ENCODE measurements around the gene HADH. TPM values are rescaled to one million over a fixed set of nuclear protein-coding genes. Genes with fewer than 3 reads are reported as not detected.

The HADH gene
- total and polyA plus RNA-seq, 7 experiments from 2014 or later: 16.5 to 45.1 (median 30.1) TPM

DNA sequence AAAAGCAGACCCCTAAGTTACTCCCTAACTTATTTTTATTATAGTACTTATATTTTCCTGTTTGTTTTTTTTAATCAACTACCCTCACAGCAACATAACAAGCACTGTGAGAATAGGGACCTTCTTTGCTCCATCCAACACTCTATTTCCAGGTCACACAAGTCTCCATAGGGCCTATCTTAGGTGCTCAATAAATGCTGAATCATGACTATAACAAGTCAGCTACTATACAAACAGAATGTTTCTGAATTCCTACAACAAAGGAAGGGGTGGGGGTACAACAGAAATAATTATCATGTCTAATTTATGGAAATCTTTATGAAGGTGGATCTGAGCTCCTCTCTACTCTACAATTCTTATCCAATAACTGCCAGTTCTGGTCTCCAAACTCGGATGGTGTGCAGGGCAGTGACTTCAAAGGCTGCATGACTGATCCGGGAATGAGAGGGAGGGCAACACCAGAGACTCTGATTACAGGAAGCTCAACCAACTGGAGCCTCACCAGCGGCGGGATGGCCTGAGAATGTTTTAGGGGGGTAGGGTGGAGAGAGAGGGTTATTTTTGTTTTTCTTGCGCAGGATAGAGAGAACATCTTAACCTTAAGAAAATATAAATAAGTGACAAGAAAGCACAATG is 71.1 kb downstream of the HADH start:
- Mint-ChIP-seq H3K4me3 (peak overlapping the region in 8 of 10 donors; percentile 2 to 84 (median 30)), H3K27me3 (no peaks in the 10 kb centered on the region), H3K27ac (peak overlapping the region; percentile 36 to 99 (median 90)), H3K4me1 (peaks cover 33 to 97% (median 89%) of the 10 kb centered on the region in 7 donors), H3K9me3 (peaks cover 0 to 14% (median 0%) of the 10 kb centered on the region in 11 donors), H3K36me3 (peaks cover 26 to 58% (median 44%) of the 10 kb centered on the region in 5 donors)
- Histone ChIP-seq H3K4me3 (ENCODE audit: low read length) (no peak overlapping the region), H3K4me1 (ENCODE audit: control insufficient read depth in 2 of 2, insufficient read depth in 2 of 2, low read length in 2 of 2) (peaks cover 3 to 88% of the 10 kb centered on the region in 2 donors), H3K27ac (ENCODE audit: low read depth, low read length) (peak overlapping the region; percentile 66), H3K36me3 (ENCODE audit: control insufficient read depth in 2 of 3, insufficient read depth in 3 of 3, low read length in 3 of 3) (peaks cover 9 to 80% (median 35%) of the 10 kb centered on the region in 3 experiments), H3K27me3 (ENCODE audit: control insufficient read depth in 2 of 2, insufficient read depth in 2 of 2, low read length in 2 of 2) (no peaks in the 10 kb centered on the region), H3K9me3 (ENCODE audit: control insufficient read depth in 2 of 3, low read length in 3 of 3) (no peaks in the 10 kb centered on the region)
- ChIA-PET CTCF (interaction anchor here (0.6 to 3.6 kb wide), 4 partner anchors 29 to 512 kb away, joined by 3 to 15 read pairs (median 6); no protein-coding TSS in a partner anchor), POLR2A (interaction anchor here (0.6 to 9.0 kb wide), 15 partner anchors 7 to 460 kb away, joined by 3 to 55 read pairs (median 4); no protein-coding TSS in a partner anchor)
- ATAC-seq (no peak), DNase-seq (no peak)
- intact Hi-C loops (cut with micrococcal nuclease): loop anchor here in 1 of 2 donors (1.0 kb wide), 1 partner anchor 11 kb away; no protein-coding TSS in a partner anchor

DNA sequence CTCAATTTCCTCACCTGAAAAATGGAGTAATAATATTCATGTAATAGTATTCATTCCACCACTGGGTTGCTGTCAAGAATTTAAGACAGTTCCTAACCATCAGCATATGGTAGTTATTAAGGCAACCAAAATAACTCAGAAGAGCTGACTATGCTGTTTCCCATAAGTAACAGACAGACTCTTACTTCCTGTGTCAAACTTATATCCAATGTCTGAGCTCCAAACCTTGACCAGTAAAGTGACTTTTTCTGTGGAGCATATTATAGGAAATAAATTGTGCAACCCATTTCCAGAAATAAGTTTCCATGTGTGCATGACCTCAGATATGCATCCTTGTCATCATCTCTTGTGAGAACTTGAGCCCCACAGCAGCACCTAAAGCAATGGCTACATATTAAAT is 78.8 kb downstream of the HADH start:
- Histone ChIP-seq H3K27ac (ENCODE audit: low read depth, low read length) (peak overlapping the region; percentile 0), H3K4me3 (ENCODE audit: low read length) (no peak overlapping the region), H3K27me3 (ENCODE audit: control insufficient read depth in 2 of 2, insufficient read depth in 2 of 2, low read length in 2 of 2) (no peaks in the 10 kb centered on the region), H3K9me3 (ENCODE audit: control insufficient read depth in 2 of 3, low read length in 3 of 3) (no peaks in the 10 kb centered on the region), H3K36me3 (ENCODE audit: control insufficient read depth in 2 of 3, insufficient read depth in 3 of 3, low read length in 3 of 3) (peaks cover 2 to 74% (median 34%) of the 10 kb centered on the region in 3 experiments), H3K4me1 (ENCODE audit: control insufficient read depth in 2 of 2, insufficient read depth in 2 of 2, low read length in 2 of 2) (peaks cover 26 to 72% of the 10 kb centered on the region in 2 donors)
- peaks cover 0 to 8% (median 0%) of the 10 kb centered on the region in 11 donors for H3K9me3 Mint-ChIP-seq
- peak overlapping the region; percentile 22 to 94 (median 85) for H3K27ac Mint-ChIP-seq
- intact Hi-C loops (cut with micrococcal nuclease): no loop called here
- H3K4me3 Mint-ChIP-seq: peak overlapping the region in 3 of 10 donors; percentile 42 to 62 (median 46)
- DNase-seq (no peak), ATAC-seq (no peak)
- no peaks in the 10 kb centered on the region for H3K27me3 Mint-ChIP-seq
- ChIA-PET POLR2A (interaction anchor here (0.6 to 9.0 kb wide), 12 partner anchors 9 to 102 kb away, joined by 3 to 55 read pairs (median 4); no protein-coding TSS in a partner anchor), CTCF (interaction anchor here (0.8 to 2.2 kb wide), 3 partner anchors 9 to 39 kb away, joined by 3 to 6 read pairs (median 3); no protein-coding TSS in a partner anchor)
- peaks cover 33 to 97% (median 86%) of the 10 kb centered on the region in 7 donors for H3K4me1 Mint-ChIP-seq
- peaks cover 16 to 68% (median 56%) of the 10 kb centered on the region in 5 donors for H3K36me3 Mint-ChIP-seq

DNA sequence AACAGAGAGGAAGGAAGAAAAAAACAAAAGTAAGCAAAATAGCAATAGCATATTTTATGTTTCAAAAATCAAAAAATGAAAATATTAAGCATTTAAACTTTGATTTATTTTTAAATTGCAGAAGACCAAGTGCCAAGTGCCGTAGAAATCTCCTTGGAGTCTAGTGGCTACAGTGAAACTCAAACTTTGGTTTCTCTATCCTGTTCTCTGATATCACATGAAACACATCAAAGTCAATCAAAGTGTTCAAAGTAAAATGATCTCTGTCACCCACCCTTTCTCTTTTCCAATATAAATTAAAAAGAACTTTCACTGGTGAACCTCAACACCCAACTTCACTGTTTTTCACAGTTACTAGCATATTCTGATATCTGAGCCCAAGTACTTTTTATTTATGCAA is 81.1 kb downstream of the HADH start:
- Histone ChIP-seq H3K9me3 (ENCODE audit: control insufficient read depth in 2 of 3, low read length in 3 of 3) (no peaks in the 10 kb centered on the region), H3K4me1 (ENCODE audit: control insufficient read depth in 2 of 2, insufficient read depth in 2 of 2, low read length in 2 of 2) (peaks cover 23 to 67% of the 10 kb centered on the region in 2 donors), H3K4me3 (ENCODE audit: low read length) (no peak overlapping the region), H3K27me3 (ENCODE audit: control insufficient read depth in 2 of 2, insufficient read depth in 2 of 2, low read length in 2 of 2) (no peaks in the 10 kb centered on the region), H3K36me3 (ENCODE audit: control insufficient read depth in 2 of 3, insufficient read depth in 3 of 3, low read length in 3 of 3) (peaks cover 0 to 66% (median 27%) of the 10 kb centered on the region in 3 experiments), H3K27ac (ENCODE audit: low read depth, low read length) (peak overlapping the region; percentile 77)
- ChIA-PET CTCF (interaction anchor here (0.6 kb wide), 1 partner anchor 28 kb away, joined by 3 read pairs; no protein-coding TSS in a partner anchor), POLR2A (interaction anchor here (0.8 to 2.9 kb wide), 7 partner anchors 8 to 549 kb away, joined by 3 to 11 read pairs (median 7); partner anchors contain the start of gene RPL34)
- Mint-ChIP-seq H3K4me3 (peak overlapping the region; percentile 20 to 78 (median 68)), H3K27ac (peak overlapping the region; percentile 84 to 98 (median 94)), H3K36me3 (peaks cover 12 to 72% (median 60%) of the 10 kb centered on the region in 5 donors), H3K4me1 (peaks cover 32 to 99% (median 89%) of the 10 kb centered on the region in 7 donors), H3K9me3 (peaks cover 0 to 1% (median 0%) of the 10 kb centered on the region in 11 donors), H3K27me3 (no peaks in the 10 kb centered on the region)
- intact Hi-C loops (cut with micrococcal nuclease): loop anchor here in 1 of 2 donors (2.0 to 5.0 kb wide), 2 partner anchors 16 to 42 kb away; no protein-coding TSS in a partner anchor
- no peak for ATAC-seq
- DNase-seq: peak in 4 of 9 donors; percentile 36 to 52 (median 50)

DNA sequence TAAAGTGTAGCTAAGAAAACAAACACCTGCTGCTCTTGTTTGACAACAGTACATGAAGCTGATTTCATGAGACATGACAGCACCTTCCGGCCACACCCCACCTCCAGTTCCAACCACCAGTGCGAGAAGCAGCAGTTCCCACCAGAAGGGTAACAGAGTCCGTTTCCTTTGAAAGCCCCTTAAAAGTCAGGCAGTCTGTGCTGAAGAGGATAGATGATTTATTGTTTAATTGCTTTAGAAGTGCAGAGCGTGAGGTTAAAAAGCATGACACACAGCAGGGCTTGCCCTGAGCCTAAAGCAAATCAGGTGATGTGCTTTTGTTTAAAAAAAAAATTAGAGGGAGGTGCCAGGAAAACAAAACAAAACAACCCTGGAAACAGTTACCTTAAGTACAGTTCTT is 82.6 kb downstream of the HADH start:
- ATAC-seq: peak; percentile 92
- ChIA-PET POLR2A (interaction anchor here (0.6 to 2.9 kb wide), 18 partner anchors 9 to 548 kb away, joined by 3 to 21 read pairs (median 4); partner anchors contain the start of gene RPL34), CTCF (interaction anchor here (0.7 to 1.2 kb wide), 5 partner anchors 17 to 494 kb away, joined by 3 to 4 read pairs (median 3); no protein-coding TSS in a partner anchor)
- no peaks in the 10 kb centered on the region for H3K27me3 ChIP-seq (ENCODE audit: control insufficient read depth in 2 of 2, insufficient read depth in 2 of 2, low read length in 2 of 2)
- peak in 7 of 9 donors; percentile 63 to 94 (median 80) for DNase-seq
- peaks cover 0 to 68% (median 15%) of the 10 kb centered on the region in 3 experiments for H3K36me3 ChIP-seq (ENCODE audit: control insufficient read depth in 2 of 3, insufficient read depth in 3 of 3, low read length in 3 of 3)
- no peaks in the 10 kb centered on the region for H3K9me3 ChIP-seq (ENCODE audit: control insufficient read depth in 2 of 3, low read length in 3 of 3)
- peak overlapping the region; percentile 77 for H3K27ac ChIP-seq (ENCODE audit: low read depth, low read length)
- H3K27ac Mint-ChIP-seq: peak overlapping the region; percentile 84 to 98 (median 94)
- peaks cover 23 to 62% of the 10 kb centered on the region in 2 donors for H3K4me1 ChIP-seq (ENCODE audit: control insufficient read depth in 2 of 2, insufficient read depth in 2 of 2, low read length in 2 of 2)
- H3K4me3 ChIP-seq (ENCODE audit: low read length): peak overlapping the region; percentile 0
- peaks cover 32 to 95% (median 81%) of the 10 kb centered on the region in 7 donors for H3K4me1 Mint-ChIP-seq
- peaks cover 12 to 65% (median 52%) of the 10 kb centered on the region in 5 donors for H3K36me3 Mint-ChIP-seq
- peak overlapping the region; percentile 53 to 81 (median 74) for H3K4me3 Mint-ChIP-seq
- peaks cover 0 to 3% (median 0%) of the 10 kb centered on the region in 11 donors for H3K9me3 Mint-ChIP-seq
- no peaks in the 10 kb centered on the region for H3K27me3 Mint-ChIP-seq
- intact Hi-C loops (cut with micrococcal nuclease): loop anchor here (1.0 to 5.0 kb wide), 14 partner anchors 8 to 99 kb away; no protein-coding TSS in a partner anchor

DNA sequence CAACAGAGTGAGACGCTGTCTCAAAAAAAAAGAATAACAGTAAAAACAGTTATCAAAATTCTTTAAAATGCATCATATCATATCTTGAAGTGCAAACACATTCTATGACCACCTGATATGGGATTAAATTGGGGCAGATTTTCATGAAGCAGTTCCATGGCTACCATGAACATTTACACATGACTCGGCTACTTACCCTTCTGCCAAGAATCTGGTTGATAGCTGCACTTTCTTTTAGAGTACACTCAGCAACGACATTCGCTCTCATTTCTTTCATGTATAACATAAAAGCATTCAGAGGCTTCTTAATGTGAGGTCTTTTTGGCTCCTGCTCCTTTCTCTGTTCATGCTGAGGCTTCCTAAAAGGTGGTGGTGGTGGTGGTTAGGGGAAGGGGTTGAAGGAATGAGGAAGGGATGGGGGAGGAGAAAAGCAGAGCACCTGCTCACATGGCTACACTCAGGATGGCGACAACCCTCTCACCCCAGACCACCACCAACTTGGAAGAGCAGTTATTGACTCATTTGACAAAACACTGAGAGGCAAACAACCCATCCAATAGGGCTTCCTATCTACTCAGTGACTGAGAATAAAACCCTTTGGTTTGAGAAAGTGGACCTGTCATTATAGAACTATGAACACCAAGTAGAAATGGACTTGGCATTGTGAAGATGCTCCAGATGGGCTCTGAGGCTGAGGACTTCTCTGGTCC is 88.5 kb downstream of the HADH start:
- H3K9me3 Mint-ChIP-seq: peaks cover 0 to 2% (median 0%) of the 10 kb centered on the region in 11 donors
- no peaks in the 10 kb centered on the region for H3K27me3 ChIP-seq (ENCODE audit: control insufficient read depth in 2 of 2, insufficient read depth in 2 of 2, low read length in 2 of 2)
- intact Hi-C loops (cut with micrococcal nuclease): no loop called here
- peaks cover 0 to 69% (median 31%) of the 10 kb centered on the region in 3 experiments for H3K36me3 ChIP-seq (ENCODE audit: control insufficient read depth in 2 of 3, insufficient read depth in 3 of 3, low read length in 3 of 3)
- ChIA-PET POLR2A (interaction anchor here (0.6 to 1.2 kb wide), 5 partner anchors 8 to 542 kb away, joined by 3 to 6 read pairs (median 3); partner anchors contain the start of gene RPL34), CTCF (interaction anchor here (0.9 kb wide), 1 partner anchor 55 kb away, joined by 3 read pairs; no protein-coding TSS in a partner anchor)
- H3K9me3 ChIP-seq (ENCODE audit: control insufficient read depth in 2 of 3, low read length in 3 of 3): no peaks in the 10 kb centered on the region
- peaks cover 25 to 77% (median 48%) of the 10 kb centered on the region in 5 donors for H3K36me3 Mint-ChIP-seq
- no peaks in the 10 kb centered on the region for H3K27me3 Mint-ChIP-seq
- ATAC-seq (no peak), DNase-seq (no peak)
- H3K27ac ChIP-seq (ENCODE audit: low read depth, low read length): peak overlapping the region; percentile 28
- peak overlapping the region; percentile 77 to 97 (median 94) for H3K27ac Mint-ChIP-seq
- H3K4me1 ChIP-seq (ENCODE audit: control insufficient read depth in 2 of 2, insufficient read depth in 2 of 2, low read length in 2 of 2): peaks cover under 1 to 57% of the 10 kb centered on the region in 2 donors
- peaks cover 35 to 90% (median 82%) of the 10 kb centered on the region in 7 donors for H3K4me1 Mint-ChIP-seq
- no peak overlapping the region for H3K4me3 ChIP-seq (ENCODE audit: low read length)
- H3K4me3 Mint-ChIP-seq: peak overlapping the region in 5 of 10 donors; percentile 3 to 57 (median 43)
